PC-3 (cell line): ENCODE data around the gene TNRC18. TPM values are rescaled to one million over a fixed set of nuclear protein-coding genes. Genes with fewer than 3 reads are reported as not detected.
"Not testable (repeated sequence)": the region's sequence is repeated elsewhere in the genome, so short reads cannot be mapped to it uniquely, and the experiment has no call there.

Experiments used
- ATAC-seq: fragments of 200-7000 bp; cut with Tn5 transposase; 2 replicates; pipeline ENCODE4 v1.9.1; 2020; ENCODE audit warnings: mild to moderate bottlenecking, moderate library complexity
- BruUV-seq: library from RNA; stranded (reverse); fragments of 400-500 nt; replicated peaks from 2 replicates; lab custom pipeline; 2021; lab: Mats Ljungman, UMichigan
- CTCF ChIA-PET: fragments of 300-600 bp; sonication (Branson Sonifier 250); formaldehyde crosslinking; loops from one replicate; lab custom pipeline; 2022; ENCODE audit warnings: antibody characterized with exemption; lab: Charles Lee
- POLR2A ChIA-PET: fragments of 300-600 bp; sonication (Branson Sonifier 250); formaldehyde crosslinking; loops from one replicate; lab custom pipeline; 2022; ENCODE audit warnings: antibody characterized with exemption; ENCODE audit not compliant: unreplicated experiment; lab: Charles Lee
- DNase-seq: peaks from one replicate; pipeline ENCODE4 v3.0.0-alpha.2; 2015
- H2AFZ ChIP-seq: fragments of 300-600 bp; sonication (generic); 2 replicates; pipeline ENCODE4 v1.6.0; 2016; ENCODE audit warnings: antibody characterized with exemption, low read length
- H3F3A ChIP-seq: fragments of 300-600 bp; sonication (generic); one replicate; pipeline ENCODE4 v1.6.0; 2017; ENCODE audit warnings: antibody characterized with exemption, low read length, control low read depth, mild to moderate bottlenecking; ENCODE audit not compliant: unreplicated experiment
- H3K27ac ChIP-seq: fragments of 300-600 bp; sonication (generic); 2 replicates; pipeline ENCODE4 v1.5.1; 2016; ENCODE audit warnings: mild to moderate bottlenecking, low read length
- H3K27me3 ChIP-seq: fragments of 300-600 bp; sonication (generic); 2 replicates; pipeline ENCODE4 v1.6.1; 2016; ENCODE audit warnings: low read length, mixed read lengths
- H3K36me3 ChIP-seq: fragments of 300-600 bp; sonication (generic); 2 replicates; pipeline ENCODE4 v1.6.1; 2016; ENCODE audit warnings: low read depth, mixed run types, low read length, mixed read lengths
- H3K4me1 ChIP-seq: fragments of 300-600 bp; sonication (generic); 2 replicates; pipeline ENCODE4 v1.5.1; 2016; ENCODE audit warnings: low read length; ENCODE audit not compliant: insufficient read depth
- H3K4me2 ChIP-seq: fragments of 300-600 bp; sonication (generic); 2 replicates; pipeline ENCODE4 v1.6.0; 2016; ENCODE audit warnings: low read length
- H3K4me3 ChIP-seq: fragments of 300-600 bp; sonication (generic); 2 replicates; pipeline ENCODE4 v1.5.1; 2016; ENCODE audit warnings: mild to moderate bottlenecking, low read length, mixed read lengths
- H3K79me2 ChIP-seq: fragments of 300-600 bp; sonication (generic); 2 replicates; pipeline ENCODE4 v1.6.1; 2017; ENCODE audit warnings: low read length, mixed read lengths
- H3K9ac ChIP-seq: fragments of 300-600 bp; sonication (generic); 2 replicates; pipeline ENCODE4 v1.6.0; 2016; ENCODE audit warnings: mild to moderate bottlenecking, low read length
- H3K9me2 ChIP-seq: fragments of 300-600 bp; sonication (generic); replicated peaks from 2 replicates; pipeline ENCODE4 v1.6.1; 2016; ENCODE audit warnings: mixed run types, low read length, mixed read lengths
- H3K9me3 ChIP-seq: fragments of 300-600 bp; sonication (generic); 2 replicates; pipeline ENCODE4 v1.6.1; 2016; ENCODE audit warnings: low read length, mixed read lengths
- H4K20me1 ChIP-seq: fragments of 300-600 bp; sonication (generic); 2 replicates; pipeline ENCODE4 v1.6.1; 2016; ENCODE audit warnings: low read length, mixed read lengths
- EZH2 ChIP-seq: fragments of 300-600 bp; sonication (generic); IDR thresholded peaks from one replicate; pipeline ENCODE4 v1.6.1; 2017; ENCODE audit warnings: antibody characterized with exemption, mild to moderate bottlenecking, low read length; ENCODE audit not compliant: unreplicated experiment
- EZH2phosphoT487 ChIP-seq: fragments of 300-600 bp; sonication (generic); IDR thresholded peaks from 2 replicates; pipeline ENCODE4 v1.6.1; 2018; ENCODE audit warnings: mild to moderate bottlenecking, antibody characterized with exemption, low read length, borderline replicate concordance
- intact Hi-C: fragments of 100-400 bp; cut with micrococcal nuclease; formaldehyde crosslinking; loops from 2 replicates; pipeline ENCODE4 v1.9.0; 2023
- total RNA-seq: library from RNA; depleted of rRNA; stranded (reverse); fragments of >200 nt; gene quantifications from 2 replicates; pipeline ENCODE4 v1.2.3, GENCODE V29; 2014
- TF ChIP-seq, protein P1 (sequence below): fragments of 300-600 bp; sonication (generic); conservative IDR thresholded peaks from 2 replicates; pipeline ENCODE4 v1.5.1; 2017; ENCODE audit warnings: antibody characterized with exemption, low read depth, mild to moderate bottlenecking, low read length

Gene TNRC18
- total RNA-seq, 1 experiment from 2014 or later, result 26.8 TPM

DNA sequence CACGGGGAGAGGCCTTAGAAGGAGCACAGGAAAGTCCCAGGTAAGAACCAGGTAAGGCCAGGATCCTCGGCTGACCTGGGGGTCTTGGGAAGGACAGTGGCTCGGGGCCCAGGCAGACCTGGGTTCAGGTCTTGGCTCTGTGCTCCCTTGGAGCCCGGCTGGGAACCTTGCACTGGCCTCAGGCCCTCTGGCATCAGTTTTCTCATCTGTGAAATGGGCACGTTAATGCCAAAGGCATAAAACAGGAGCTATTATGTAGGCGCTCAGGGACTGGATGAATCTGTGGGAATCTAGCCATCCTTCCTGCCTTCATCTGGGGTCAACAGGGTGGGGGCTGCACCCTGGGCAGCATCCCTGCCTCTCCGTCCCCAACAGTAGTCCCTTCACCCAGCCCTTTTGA, 149.2 kb downstream of the TNRC18 start:
- Histone ChIP-seq H3K9me2 (no peaks in the 10 kb centered on the region), H3K36me3 (no peaks in the 10 kb centered on the region), H2AFZ (no peak overlapping the region), H4K20me1 (no peaks in the 10 kb centered on the region), H3K4me2 (no peak overlapping the region), H3K79me2 (no peaks in the 10 kb centered on the region), H3K9me3 (no peaks in the 10 kb centered on the region), H3K27me3 (no peaks in the 10 kb centered on the region), H3K9ac (no peak overlapping the region), H3K4me3 (no peak overlapping the region), H3K27ac (no peak overlapping the region), H3F3A (no peaks in the 10 kb centered on the region), H3K4me1 (no peaks in the 10 kb centered on the region)
- DNase-seq (no peak), ATAC-seq (no peak)
- ChIA-PET CTCF (no interaction called here), POLR2A (no interaction called here)
- TF ChIP-seq EZH2, result no peak
- intact Hi-C loops, result no loop called here
- no TSS peak for BruUV-seq

DNA sequence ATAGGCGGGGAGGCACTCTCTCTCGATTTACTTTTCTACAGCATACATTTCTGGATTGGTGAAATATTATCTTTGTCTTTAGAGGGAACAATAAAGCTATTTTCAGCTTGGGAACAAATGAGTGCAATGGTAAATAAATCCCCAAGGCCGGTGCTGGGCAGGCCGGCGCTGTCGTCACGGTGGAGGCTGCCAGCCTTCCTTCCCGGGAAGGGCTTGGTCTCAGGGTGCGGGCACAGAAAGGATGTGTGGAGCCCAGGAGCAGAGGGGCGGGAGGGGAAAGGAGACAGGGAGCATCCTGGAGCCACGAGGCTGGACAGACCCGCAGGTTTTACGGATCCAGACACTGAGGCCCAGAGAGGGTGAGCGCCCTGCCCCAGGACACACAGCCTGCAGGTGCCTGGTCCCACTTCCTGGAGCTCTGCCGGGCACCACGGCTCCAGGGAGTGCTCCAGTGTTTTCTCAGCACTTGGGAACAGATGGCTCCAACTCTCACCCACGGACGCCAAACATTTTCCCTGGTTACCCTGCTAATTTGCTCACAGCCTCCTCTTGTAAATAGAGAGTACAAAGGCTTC, 149.7 kb downstream of the TNRC18 start:
- H2AFZ ChIP-seq, H3K79me2 ChIP-seq, intact Hi-C loops, POLR2A ChIA-PET, DNase-seq, H3K36me3 ChIP-seq, CTCF ChIA-PET, H3K4me3 ChIP-seq, H3K27ac ChIP-seq, H3K9me3 ChIP-seq, H3K27me3 ChIP-seq, H3K4me1 ChIP-seq, H3F3A ChIP-seq, ATAC-seq, H3K9me2 ChIP-seq, H4K20me1 ChIP-seq, H3K4me2 ChIP-seq, H3K9ac ChIP-seq, BruUV-seq: not testable (repeated sequence)

DNA sequence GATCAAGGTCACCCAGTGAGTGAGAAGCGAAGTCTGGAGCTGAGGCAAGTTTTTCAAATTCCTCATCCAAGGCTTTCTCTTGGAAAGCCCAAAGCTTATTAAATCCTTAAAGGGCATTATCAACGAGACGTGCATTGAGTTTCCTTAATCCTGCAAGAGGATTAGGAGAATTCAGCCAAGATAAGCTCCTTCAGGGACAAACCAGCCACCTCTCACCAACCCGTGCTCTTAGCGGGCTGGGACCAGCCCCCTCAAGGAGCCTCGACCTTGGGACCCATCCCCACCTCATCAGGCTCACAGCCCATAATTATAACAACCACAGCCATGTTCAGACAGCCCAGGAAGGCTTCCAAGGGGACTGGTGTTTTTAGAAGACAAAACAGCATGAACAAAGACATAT, 152.8 kb downstream of the TNRC18 start:
- no peak for DNase-seq
- no peak overlapping the region for H3K4me2 ChIP-seq
- no peak overlapping the region for H2AFZ ChIP-seq
- no TSS peak for BruUV-seq
- no peaks in the 10 kb centered on the region for H3K4me1 ChIP-seq
- no peak for TF ChIP-seq EZH2phosphoT487
- TF ChIP-seq, protein P1, sequence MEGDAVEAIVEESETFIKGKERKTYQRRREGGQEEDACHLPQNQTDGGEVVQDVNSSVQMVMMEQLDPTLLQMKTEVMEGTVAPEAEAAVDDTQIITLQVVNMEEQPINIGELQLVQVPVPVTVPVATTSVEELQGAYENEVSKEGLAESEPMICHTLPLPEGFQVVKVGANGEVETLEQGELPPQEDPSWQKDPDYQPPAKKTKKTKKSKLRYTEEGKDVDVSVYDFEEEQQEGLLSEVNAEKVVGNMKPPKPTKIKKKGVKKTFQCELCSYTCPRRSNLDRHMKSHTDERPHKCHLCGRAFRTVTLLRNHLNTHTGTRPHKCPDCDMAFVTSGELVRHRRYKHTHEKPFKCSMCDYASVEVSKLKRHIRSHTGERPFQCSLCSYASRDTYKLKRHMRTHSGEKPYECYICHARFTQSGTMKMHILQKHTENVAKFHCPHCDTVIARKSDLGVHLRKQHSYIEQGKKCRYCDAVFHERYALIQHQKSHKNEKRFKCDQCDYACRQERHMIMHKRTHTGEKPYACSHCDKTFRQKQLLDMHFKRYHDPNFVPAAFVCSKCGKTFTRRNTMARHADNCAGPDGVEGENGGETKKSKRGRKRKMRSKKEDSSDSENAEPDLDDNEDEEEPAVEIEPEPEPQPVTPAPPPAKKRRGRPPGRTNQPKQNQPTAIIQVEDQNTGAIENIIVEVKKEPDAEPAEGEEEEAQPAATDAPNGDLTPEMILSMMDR, result no peak
- no peak for TF ChIP-seq EZH2
- H3K9ac ChIP-seq, result no peak overlapping the region
- intact Hi-C loops, result no loop called here
- H3F3A ChIP-seq, result no peaks in the 10 kb centered on the region
- ChIA-PET POLR2A (no interaction called here), CTCF (no interaction called here)
- no peaks in the 10 kb centered on the region for H3K36me3 ChIP-seq
- H3K27ac ChIP-seq, result no peak overlapping the region
- H4K20me1 ChIP-seq, result no peaks in the 10 kb centered on the region
- H3K9me3 ChIP-seq, result no peaks in the 10 kb centered on the region
- no peaks in the 10 kb centered on the region for H3K27me3 ChIP-seq
- ATAC-seq, result no peak
- no peaks in the 10 kb centered on the region for H3K9me2 ChIP-seq
- no peak overlapping the region for H3K4me3 ChIP-seq
- H3K79me2 ChIP-seq, result no peaks in the 10 kb centered on the region

DNA sequence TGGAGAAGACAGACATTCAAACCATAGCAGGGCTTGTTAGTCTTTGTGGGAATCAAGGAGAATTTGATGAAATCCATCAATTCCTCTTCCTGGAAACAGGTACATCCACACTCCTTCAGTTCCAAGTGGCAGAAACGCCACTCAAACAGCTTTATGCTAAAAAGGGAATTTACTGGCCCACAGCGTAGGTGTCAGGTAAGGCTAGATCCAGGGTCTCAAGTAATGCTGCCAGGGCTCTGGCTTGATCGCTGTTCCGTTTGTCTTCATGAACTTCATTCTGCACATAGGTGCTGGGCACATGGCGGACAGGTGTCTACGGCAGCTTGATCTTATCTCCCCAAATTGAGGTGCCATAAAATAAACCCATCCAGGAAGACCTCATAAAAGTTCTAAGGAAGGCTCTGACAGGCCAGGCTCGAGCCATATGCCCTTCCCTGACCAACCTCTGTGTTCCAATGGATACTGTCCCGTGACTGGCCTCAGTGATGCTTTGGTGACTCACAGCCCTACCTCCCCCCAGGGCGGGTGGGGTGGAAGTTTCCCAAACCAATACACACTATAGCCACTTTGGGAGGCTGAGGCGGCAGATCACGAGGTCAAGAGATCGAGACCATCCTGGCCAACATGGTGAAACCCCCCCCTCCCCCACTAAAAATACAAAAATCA, 153.5 kb downstream of the TNRC18 start:
- not testable (repeated sequence) for BruUV-seq

DNA sequence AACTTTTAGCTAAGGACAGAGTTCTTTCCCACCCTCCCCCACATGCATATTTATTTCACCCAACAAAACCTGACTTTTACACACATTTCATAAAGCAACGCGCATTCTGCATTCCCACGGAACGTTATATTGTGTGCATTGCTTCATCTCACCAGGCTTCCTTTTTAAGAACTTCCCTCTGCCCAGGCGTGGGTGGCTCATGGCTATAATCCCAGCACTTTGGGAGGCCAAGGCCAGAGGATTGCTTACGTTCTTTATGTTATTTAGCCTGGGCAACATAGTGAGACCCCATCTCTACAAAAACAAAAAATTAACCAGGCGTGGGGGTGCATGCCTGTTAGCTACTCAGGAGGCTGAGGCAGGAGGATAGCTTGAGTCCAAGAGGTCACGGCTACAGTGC, 155.8 kb downstream of the TNRC18 start:
- H3K36me3 ChIP-seq, H3K4me2 ChIP-seq, CTCF ChIA-PET, H3K27ac ChIP-seq, H3K79me2 ChIP-seq, H3K4me1 ChIP-seq, BruUV-seq, DNase-seq, H3F3A ChIP-seq, H2AFZ ChIP-seq, H4K20me1 ChIP-seq, H3K9ac ChIP-seq, H3K27me3 ChIP-seq, POLR2A ChIA-PET, H3K4me3 ChIP-seq, intact Hi-C loops, H3K9me3 ChIP-seq, ATAC-seq, H3K9me2 ChIP-seq: not testable (repeated sequence)

More for the DNA sequence above, 153.5 kb downstream of the TNRC18 start:
- H3K27ac ChIP-seq, intact Hi-C loops, H3K27me3 ChIP-seq, H3K9me3 ChIP-seq, H2AFZ ChIP-seq, H3K9ac ChIP-seq, POLR2A ChIA-PET, H3K79me2 ChIP-seq, CTCF ChIA-PET, H3K4me3 ChIP-seq, H3K4me1 ChIP-seq, H3K36me3 ChIP-seq, H4K20me1 ChIP-seq, H3F3A ChIP-seq, H3K9me2 ChIP-seq, H3K4me2 ChIP-seq: not testable (repeated sequence)
- ATAC-seq, result peak; percentile 38; the same call in 1 of the 2 replicates
- peak; percentile 26 for DNase-seq
